Osteocyte (in vitro differentiated cells): Measurements from ENCODE around the gene EGFR. TPM values are rescaled to one million over a fixed set of nuclear protein-coding genes. Genes with fewer than 3 reads are reported as not detected.

Source experiments
- DNase-seq: peaks from one replicate; pipeline ENCODE4 v3.0.0; 2021; ENCODE audit warnings: mixed read lengths; ENCODE audit not compliant: unreplicated experiment; ENCODE audit errors: extremely low spot score
- H3K27ac Mint-ChIP-seq: one replicate; pipeline ENCODE4 v1.8.0; 2021; ENCODE audit warnings: mild to moderate bottlenecking, mixed read lengths; ENCODE audit not compliant: unreplicated experiment
- H3K27me3 Mint-ChIP-seq: one replicate; pipeline ENCODE4 v1.8.0; 2021; ENCODE audit warnings: mixed read lengths; ENCODE audit not compliant: unreplicated experiment
- H3K36me3 Mint-ChIP-seq: one replicate; pipeline ENCODE4 v1.8.0; 2021; ENCODE audit warnings: mixed read lengths; ENCODE audit not compliant: unreplicated experiment
- H3K4me1 Mint-ChIP-seq: one replicate; pipeline ENCODE4 v1.8.0; 2021; ENCODE audit warnings: mixed read lengths; ENCODE audit not compliant: unreplicated experiment
- H3K4me3 Mint-ChIP-seq: one replicate; pipeline ENCODE4 v1.8.0; 2021; ENCODE audit warnings: mild to moderate bottlenecking, moderate library complexity, mixed read lengths; ENCODE audit not compliant: unreplicated experiment
- H3K9me3 Mint-ChIP-seq: one replicate; pipeline ENCODE4 v1.8.0; 2021; ENCODE audit warnings: mixed read lengths; ENCODE audit not compliant: unreplicated experiment
- total RNA-seq: library from RNA; stranded (reverse); gene quantifications from 2 replicates; pipeline ENCODE4 v1.2.1, GENCODE V29; 2021
- TF ChIP-seq, protein P1 (sequence below): fragments of 200-600 bp; sonication (generic); IDR thresholded peaks from 2 replicates; pipeline ENCODE4 v1.5.0; 2021; ENCODE audit warnings: antibody characterized with exemption, mild to moderate bottlenecking, moderate library complexity

Gene EGFR
- total RNA-seq, 1 donor from 2014 or later = 56.5 TPM

DNA sequence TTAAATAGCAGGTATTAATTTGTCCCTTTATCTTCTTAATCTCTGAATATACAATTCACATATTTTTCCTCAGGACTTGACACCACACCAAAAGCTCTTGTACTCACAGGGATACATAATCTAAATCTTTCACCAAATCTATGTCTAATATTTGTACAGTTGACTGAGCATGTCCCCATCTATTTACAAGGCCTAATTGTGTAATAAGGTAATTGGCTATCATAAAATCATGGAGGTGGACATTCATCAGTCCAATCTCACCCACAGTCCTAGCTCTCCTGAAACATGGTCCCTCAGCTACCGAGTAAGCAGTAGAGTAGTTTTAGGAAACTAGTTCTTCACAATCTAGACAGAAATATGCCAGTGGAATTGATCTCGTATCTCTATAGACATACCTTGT, 30.3 kb upstream of the EGFR start:
- H3K9me3 Mint-ChIP-seq = peaks cover 5% of the 10 kb centered on the region
- H3K4me1 Mint-ChIP-seq = peaks cover 36% of the 10 kb centered on the region
- no peak overlapping the region for H3K4me3 Mint-ChIP-seq
- no peak overlapping the region for H3K27ac Mint-ChIP-seq
- TF ChIP-seq, protein P1, sequence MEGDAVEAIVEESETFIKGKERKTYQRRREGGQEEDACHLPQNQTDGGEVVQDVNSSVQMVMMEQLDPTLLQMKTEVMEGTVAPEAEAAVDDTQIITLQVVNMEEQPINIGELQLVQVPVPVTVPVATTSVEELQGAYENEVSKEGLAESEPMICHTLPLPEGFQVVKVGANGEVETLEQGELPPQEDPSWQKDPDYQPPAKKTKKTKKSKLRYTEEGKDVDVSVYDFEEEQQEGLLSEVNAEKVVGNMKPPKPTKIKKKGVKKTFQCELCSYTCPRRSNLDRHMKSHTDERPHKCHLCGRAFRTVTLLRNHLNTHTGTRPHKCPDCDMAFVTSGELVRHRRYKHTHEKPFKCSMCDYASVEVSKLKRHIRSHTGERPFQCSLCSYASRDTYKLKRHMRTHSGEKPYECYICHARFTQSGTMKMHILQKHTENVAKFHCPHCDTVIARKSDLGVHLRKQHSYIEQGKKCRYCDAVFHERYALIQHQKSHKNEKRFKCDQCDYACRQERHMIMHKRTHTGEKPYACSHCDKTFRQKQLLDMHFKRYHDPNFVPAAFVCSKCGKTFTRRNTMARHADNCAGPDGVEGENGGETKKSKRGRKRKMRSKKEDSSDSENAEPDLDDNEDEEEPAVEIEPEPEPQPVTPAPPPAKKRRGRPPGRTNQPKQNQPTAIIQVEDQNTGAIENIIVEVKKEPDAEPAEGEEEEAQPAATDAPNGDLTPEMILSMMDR = no peak
- H3K36me3 Mint-ChIP-seq = no peaks in the 10 kb centered on the region
- DNase-seq = no peak
- no peaks in the 10 kb centered on the region for H3K27me3 Mint-ChIP-seq

DNA sequence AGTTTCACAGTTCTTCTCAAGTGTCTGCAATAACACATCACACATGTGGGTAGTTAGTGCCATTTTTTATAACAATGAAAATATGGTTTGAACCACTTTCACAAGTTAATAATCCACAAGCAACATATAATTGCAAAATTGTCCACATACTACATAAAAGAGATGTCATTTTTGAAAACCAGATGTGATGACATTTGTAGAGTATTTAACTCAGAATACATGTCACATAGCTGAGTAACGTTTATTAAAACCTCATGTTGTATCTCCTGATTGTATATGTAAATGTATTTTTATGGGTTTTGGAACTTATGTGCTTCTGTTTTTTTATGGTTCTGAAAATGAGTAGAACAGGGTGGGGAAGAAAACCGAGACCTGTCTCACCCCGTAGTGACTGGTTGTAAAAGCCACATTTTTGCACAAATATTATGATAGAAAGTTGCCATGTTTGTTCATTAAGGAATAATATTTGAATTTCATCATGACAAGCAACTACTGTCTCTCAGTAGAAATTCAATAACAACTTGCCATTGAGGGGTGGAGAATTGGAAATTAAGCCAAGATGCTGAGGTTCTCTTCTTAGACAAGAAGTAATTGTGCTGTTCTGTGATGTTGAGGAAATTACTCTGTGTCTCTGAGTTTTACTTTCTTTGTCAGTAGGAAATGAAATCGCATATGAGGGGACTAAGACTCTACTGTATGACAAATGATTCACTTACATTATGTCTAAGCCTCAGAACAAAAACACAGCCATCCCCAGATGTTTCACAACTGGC, 29.2 kb upstream of the EGFR start:
- Mint-ChIP-seq H3K27ac (peak overlapping the region; percentile 20), H3K36me3 (no peaks in the 10 kb centered on the region), H3K9me3 (peaks cover 5% of the 10 kb centered on the region), H3K27me3 (no peaks in the 10 kb centered on the region), H3K4me1 (peaks cover 36% of the 10 kb centered on the region), H3K4me3 (no peak overlapping the region)
- DNase-seq = no peak
- TF ChIP-seq, protein P1 = no peak

DNA sequence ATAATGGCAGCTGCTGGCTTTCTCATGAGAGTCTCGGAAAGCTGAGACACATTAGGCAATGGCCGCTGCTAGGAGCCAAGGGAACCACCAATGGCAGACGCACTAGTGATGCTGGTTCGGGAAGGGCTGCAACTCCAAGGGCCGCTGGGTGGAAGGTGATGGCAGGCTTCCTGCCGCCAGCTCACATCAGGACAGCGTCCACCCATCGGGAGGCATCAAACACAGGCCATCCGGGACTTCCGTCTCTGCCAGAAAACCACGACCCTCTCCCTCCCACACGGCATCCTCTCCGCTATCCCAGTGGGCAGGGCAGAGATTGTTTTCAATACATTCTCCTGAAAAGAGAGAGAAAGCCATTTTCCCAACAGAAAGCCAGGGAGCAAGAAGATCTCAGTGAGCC, 27.5 kb upstream of the EGFR start:
- Mint-ChIP-seq H3K9me3 (no peaks in the 10 kb centered on the region), H3K4me1 (peaks cover 26% of the 10 kb centered on the region), H3K27ac (no peak overlapping the region), H3K27me3 (no peaks in the 10 kb centered on the region), H3K4me3 (no peak overlapping the region), H3K36me3 (no peaks in the 10 kb centered on the region)
- no peak for DNase-seq
- TF ChIP-seq, protein P1 = no peak

DNA sequence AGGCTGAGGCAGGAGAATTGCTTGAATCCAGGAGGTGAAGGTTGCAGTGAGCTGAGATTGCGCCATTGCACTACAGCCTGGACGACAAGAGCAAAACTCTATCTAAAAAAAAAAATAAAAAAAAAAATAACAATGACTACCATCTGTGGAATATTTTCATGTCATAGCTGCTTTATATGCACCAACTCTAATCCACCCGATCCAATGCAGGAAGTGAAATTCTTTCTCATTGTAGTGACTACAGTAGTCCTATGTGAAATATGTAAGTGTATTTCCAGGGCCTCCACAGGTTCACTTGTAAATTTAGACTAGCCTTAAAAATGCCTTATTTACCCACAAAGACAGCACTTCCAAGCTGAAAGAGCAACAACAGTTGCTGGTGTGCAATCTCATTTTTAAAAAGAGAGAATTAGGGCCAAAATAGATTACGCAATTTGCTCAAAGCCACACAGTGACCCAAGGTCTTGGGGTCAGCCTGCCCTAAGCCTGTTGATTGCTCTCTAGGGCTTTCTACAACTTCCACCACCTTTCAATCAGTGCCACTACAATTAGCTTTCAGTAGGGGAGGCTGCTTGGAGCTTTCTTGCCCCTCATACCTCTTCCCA, 25.8 kb upstream of the EGFR start:
- Mint-ChIP-seq H3K9me3 (no peaks in the 10 kb centered on the region), H3K4me1 (peaks cover 26% of the 10 kb centered on the region), H3K27ac (no peak overlapping the region), H3K36me3 (no peaks in the 10 kb centered on the region), H3K27me3 (no peaks in the 10 kb centered on the region), H3K4me3 (no peak overlapping the region)
- TF ChIP-seq, protein P1 = no peak
- no peak for DNase-seq

DNA sequence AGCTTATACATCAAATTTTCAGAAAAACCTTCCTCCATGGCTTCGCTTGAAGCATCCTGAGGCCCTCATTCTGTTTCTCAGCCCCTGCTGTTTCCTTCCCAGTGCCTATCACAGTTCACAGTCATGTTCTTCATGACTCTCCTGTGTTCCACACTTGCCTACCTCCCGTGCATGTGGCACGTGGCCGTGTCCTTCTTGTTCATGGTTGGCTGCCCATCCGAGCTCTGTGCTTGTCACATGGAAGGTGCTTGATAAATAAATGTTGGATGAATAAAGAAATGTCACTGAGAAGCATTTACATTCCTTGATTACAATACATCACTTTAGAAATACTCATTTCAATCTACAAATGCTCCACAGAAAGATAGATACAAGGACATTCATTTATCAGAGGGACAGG, 23.7 kb upstream of the EGFR start:
- TF ChIP-seq, protein P1 = no peak
- peaks cover 19% of the 10 kb centered on the region for H3K4me1 Mint-ChIP-seq

More for the DNA sequence above, 23.7 kb upstream of the EGFR start:
- H3K9me3 Mint-ChIP-seq = no peaks in the 10 kb centered on the region
- no peak for DNase-seq
- no peaks in the 10 kb centered on the region for H3K36me3 Mint-ChIP-seq
- no peak overlapping the region for H3K4me3 Mint-ChIP-seq
- no peaks in the 10 kb centered on the region for H3K27me3 Mint-ChIP-seq
- no peak overlapping the region for H3K27ac Mint-ChIP-seq
